Epithelial cell of umbilical artery (primary cell): Measurements from ENCODE around the gene TGFB1. TPM values are rescaled to one million over a fixed set of nuclear protein-coding genes. Genes with fewer than 3 reads are reported as not detected.

Source experiments
- total RNA-seq: library from RNA; depleted of rRNA; stranded (reverse); fragments of >200 nt; gene quantifications from 2 replicates; pipeline ENCODE4 v1.2.3, GENCODE V29; 2014

Gene TGFB1
- 16.4 and 41.6 TPM in 2 replicates for total RNA-seq

DNA sequence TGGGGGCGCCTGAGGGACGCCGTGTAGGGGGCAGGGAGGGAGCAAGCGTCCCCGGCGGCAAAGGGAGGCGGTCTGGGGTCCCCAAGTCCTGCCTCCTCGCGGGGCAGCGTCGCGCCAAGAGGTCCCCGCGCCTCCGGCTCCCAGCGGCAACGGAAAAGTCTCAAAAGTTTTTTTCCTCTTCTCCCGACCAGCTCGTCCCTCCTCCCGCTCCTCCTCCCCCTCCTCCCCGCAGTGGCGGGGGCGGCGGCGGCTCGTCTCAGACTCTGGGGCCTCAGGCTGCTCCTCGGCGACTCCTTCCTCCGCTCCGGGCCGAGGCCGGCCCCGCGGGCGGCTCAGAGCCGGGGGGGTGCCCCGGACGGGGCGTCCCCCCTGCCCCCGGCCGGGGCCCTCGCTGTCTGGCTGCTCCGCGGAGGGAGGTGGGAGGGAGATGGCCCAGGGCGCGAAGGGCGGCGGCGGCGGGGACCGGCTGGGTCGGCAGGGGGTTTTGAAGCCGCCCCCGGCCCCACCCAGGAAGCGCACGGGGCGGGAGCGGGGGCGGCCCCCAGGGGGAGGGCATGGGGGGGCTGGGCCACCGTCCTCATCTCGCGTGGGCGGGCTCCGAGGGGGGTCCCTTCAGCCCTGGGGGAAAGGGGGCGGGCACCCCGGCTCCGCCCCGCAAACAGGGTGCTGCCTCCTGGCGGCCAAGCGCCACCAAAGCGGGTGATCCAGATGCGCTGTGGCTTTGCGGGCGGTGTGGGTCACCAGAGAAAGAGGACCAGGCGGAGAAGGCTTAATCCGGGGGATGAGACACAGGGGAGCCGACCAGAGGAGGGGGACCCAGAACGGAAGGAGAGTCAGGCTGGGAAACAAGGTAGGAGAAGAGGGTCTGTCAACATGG, at the start of gene TGFB1:
Gene TGFB1 (minus strand): TSS at position 457 of the 877 bp plus-strand sequence. CDS start 878 bp downstream, outside the sequence.

DNA sequence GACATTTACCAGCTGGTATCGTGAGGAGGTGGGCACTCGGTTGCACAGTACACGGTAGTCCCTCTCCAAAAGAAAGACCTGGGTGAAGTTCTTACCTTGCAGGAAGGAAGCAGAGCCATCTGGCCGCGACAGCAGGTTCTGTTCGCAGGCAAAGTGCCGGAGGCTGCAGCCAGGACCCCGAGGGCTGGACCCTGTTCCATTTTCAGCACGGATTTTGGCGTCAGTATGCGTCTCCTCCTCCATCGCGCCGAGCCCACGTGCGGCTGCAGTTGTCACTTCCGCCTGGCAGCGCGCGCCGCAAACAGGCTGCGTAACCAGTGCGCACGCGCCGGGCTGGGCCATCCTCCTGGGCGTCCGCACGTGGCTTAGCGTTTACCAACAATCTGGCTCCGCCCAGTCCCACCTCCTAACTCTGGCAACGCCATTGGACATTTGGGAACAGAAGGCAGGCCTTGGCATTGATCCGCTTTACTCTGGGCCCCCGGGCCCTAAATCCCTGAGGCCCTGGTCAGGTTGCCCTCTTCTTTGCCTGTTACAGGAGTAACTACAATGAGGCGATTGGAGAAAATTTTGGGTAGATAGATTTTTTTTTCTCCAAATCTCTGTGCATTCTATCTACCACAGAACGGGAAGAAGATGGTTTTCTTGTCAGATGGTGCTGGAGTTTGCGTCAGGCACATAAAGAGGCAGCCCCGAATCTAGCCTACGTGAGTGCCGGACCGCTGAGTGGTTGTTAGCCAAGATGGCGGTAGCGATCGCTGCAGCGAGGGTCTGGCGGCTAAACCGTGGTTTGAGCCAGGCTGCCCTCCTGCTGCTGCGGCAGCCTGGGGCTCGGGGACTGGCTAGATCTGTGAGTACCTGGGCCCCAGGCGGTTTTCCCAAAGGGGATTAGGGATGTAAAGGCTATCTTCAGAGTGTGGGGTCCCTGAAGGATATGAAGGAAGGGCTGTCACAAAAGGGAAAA, 43.6 kb upstream of the TGFB1 start, which contains the start of the genes BCKDHA and EXOSC5:
Gene BCKDHA (plus strand): TSS at position 733 of the 964 bp plus-strand sequence. CDS start 10 bp downstream, at position 743.
Gene EXOSC5 (minus strand): TSS at position 274 of the 964 bp plus-strand sequence. CDS start 31 bp downstream, at position 243.

DNA sequence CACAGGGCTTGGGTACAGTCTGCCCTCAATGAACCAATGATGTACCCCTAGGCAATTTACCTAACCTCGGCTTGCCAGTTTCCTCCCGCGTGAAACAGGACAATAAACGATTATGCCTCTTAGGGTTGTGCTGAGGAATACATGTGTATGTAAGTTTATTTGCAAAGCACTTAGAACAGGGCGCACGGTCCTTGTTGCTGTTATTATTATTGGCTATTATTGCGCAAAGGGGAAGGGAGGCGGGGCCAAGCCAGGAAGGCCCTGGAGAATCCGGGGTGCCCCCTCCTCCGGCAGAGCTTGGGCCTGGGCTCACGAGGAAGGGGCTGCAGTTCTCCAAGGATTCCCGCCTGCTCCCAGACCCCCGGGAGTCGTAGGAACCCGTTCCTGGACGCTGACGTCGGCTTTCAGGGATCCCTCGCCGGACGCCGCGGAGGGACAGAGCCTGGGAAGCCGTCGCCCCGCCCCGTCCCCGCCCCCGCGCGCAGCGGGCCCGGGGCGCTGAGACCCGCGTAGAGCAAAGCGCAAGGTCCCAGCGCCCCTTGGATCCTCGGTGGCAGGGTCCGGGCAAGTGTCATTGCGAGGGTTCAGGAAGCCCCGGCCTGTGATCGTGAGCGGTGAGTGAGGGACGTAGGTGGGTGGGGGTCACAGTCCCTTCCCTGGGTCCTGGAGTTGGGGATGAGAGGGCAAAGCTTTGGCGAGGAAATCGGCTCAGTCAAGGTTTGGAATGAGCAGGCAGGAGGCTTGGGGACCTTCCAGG, 22.7 kb upstream of the TGFB1 start, which contains the start of gene TMEM91:
Gene TMEM91 (plus strand): TSS at position 293 of the 757 bp plus-strand sequence. CDS start 1,777 bp downstream, outside the sequence.

DNA sequence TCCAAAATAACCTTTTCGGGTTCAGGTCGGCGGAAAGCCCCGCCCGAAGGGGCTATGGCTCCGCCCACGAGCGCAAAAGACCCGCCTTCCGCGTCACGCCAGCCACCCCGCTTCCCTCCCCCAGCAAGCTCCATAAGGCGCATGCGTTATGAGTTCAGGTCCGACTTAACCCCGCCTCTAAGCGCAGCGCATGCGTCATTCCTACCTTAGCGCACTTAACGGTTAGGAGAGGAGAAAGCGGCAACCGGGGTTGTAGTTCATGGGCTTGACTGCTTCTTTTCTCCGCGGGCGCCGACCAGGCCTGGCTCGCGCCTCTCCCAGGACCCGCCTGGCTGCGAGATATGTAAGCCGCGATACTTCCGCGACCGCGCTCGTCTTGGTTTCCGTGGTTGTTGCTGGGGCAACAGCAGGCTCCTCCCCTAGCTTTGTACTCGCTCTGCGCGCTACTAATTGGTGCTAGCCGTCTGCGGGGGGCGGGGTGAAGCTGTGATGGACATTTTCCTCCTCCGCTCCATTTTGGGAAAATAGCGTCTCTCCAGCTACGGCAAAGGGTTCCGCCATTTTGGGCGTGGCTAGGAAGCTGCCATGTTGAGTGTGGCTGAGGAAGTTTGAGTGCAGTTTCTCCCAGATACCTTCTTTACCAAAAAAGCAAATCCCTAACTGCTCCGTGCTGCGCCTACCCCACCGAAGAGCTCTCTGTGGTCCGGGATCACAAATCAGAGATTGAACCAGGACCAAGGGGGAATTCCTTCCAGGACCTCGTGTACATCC, 10.2 kb upstream of the TGFB1 start, which contains the start of gene B9D2:
Gene B9D2 (minus strand): TSS at position 397 of the 771 bp plus-strand sequence. CDS start 630 bp downstream, outside the sequence.

DNA sequence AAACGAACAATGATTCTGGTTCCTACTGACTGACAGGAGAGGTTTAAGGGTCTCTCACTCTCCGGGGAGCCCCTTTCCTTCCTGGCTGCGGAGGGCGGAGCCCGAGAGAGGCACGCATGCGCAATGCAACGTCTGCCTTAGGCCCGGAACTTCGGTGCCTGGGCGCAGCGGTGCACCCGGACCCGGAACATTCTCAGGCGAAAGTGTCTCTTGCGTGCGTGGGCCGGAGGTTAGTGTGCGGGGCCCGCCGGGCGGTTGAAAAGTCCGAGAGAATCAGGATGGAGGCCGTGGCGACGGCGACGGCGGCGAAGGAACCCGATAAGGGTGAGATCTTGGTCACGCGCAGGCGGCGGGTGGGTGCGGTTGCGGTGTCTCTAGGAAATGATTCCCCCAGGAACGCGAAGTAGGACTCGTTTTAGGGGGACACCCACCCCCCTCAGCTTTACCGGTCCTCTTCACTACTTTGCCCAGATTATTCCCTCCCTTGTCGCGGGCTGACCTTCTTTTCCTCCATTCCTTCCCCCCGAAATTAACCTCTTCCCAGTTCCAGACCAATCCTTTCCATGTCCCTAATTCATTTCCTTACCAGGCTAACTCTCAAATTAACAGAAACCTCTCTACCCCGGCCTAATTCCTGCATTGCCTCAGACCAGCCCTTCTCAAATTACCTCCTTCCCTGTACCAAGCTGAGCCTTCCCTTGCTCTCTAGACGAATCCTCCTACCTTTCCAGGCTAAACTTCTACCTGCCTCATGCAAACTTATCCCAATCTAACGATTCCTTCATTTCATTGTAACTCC, 43.5 kb downstream of the TGFB1 start, which contains the start of gene CCDC97:
Gene CCDC97 (plus strand): TSS at position 140 of the 799 bp plus-strand sequence. CDS start 139 bp downstream, at position 279.

Other genes starting within 250 kb of the TGFB1 start
- not detected in 2 replicates for gene CYP2F1, start 239.5 kb downstream of the TGFB1 start, total RNA-seq
- not detected in 2 replicates for gene CYP2S1, start 160.7 kb downstream of the TGFB1 start, total RNA-seq
- 76.3 and 92.6 TPM in 2 replicates for gene AXL, start 134.7 kb downstream of the TGFB1 start, total RNA-seq
- gene HNRNPUL1, start 89.5 kb downstream of the TGFB1 start, total RNA-seq = 45.9 and 54.9 TPM in 2 replicates
- gene CCDC97, start 43.8 kb downstream of the TGFB1 start, total RNA-seq = 5.5 TPM in 2 replicates
- 8.8 and 10.1 TPM in 2 replicates for gene B9D2, start 10.2 kb upstream of the TGFB1 start, total RNA-seq
- gene TMEM91, start 22.6 kb upstream of the TGFB1 start, total RNA-seq = 5.3 and 8.4 TPM in 2 replicates
- 20.7 and 25.7 TPM in 2 replicates for gene EXOSC5, start 43.4 kb upstream of the TGFB1 start, total RNA-seq
- gene BCKDHA, start 43.9 kb upstream of the TGFB1 start, total RNA-seq = 37.8 and 56.5 TPM in 2 replicates
- 2.6 and 4.4 TPM in 2 replicates for gene B3GNT8, start 73.5 kb upstream of the TGFB1 start, total RNA-seq
- 45.9 and 59.8 TPM in 2 replicates for gene DMAC2, start 86.0 kb upstream of the TGFB1 start, total RNA-seq
- not detected in 2 replicates for gene ERICH4, start 89.2 kb upstream of the TGFB1 start, total RNA-seq
- 0.32 TPM in 1 of 2 replicates, not detected in the other for gene CEACAM21, start 222.2 kb upstream of the TGFB1 start, total RNA-seq